Medulla oblongata (tissue), 1 donor: Measurements from ENCODE around the gene VWDE.
"Not testable (repeated sequence)": the region's sequence is repeated elsewhere in the genome, so short reads cannot be mapped to it uniquely, and the experiment has no call there.

Source experiments
- DNase-seq: peaks from one replicate; pipeline ENCODE4 v3.0.0-alpha.2; 2015; ENCODE audit errors: extremely low spot score

VWDE gene

GRCh38 chr7:12401538-12402364 is 1.9 kb downstream of the VWDE start:
- no peak for DNase-seq

- DNase-seq, result no peak
These were observed 5.5 kb downstream of the VWDE start for GRCh38 chr7:12398186-12398585.

- DNase-seq, result no peak
These were observed 6.0 kb downstream of the VWDE start for GRCh38 chr7:12397671-12398070.

- not testable (repeated sequence) for DNase-seq
These were observed 7.0 kb downstream of the VWDE start for GRCh38 chr7:12396670-12397069.

GRCh38 chr7:12391922-12392615 is 11.6 kb downstream of the VWDE start:
- no peak for DNase-seq

- DNase-seq, result peak; percentile 82
These were observed 14.5 kb downstream of the VWDE start for GRCh38 chr7:12389089-12389700.

GRCh38 chr7:12386313-12386740 is 17.3 kb downstream of the VWDE start:
- peak; percentile 6 for DNase-seq

- DNase-seq, result no peak
These were observed 18.3 kb downstream of the VWDE start for GRCh38 chr7:12385364-12385786.

- no peak for DNase-seq
These were observed 20.3 kb downstream of the VWDE start for GRCh38 chr7:12383377-12383776.

GRCh38 chr7:12378389-12378788 is 25.3 kb downstream of the VWDE start:
- DNase-seq, result no peak

- no peak for DNase-seq
These were observed 26.3 kb downstream of the VWDE start for GRCh38 chr7:12377406-12377805.

- DNase-seq, result no peak
These were observed 29.9 kb downstream of the VWDE start for GRCh38 chr7:12373580-12374263.

- DNase-seq, result no peak
These were observed 33.4 kb downstream of the VWDE start for GRCh38 chr7:12370249-12370648.

GRCh38 chr7:12369756-12370155 is 33.9 kb downstream of the VWDE start:
- no peak for DNase-seq

- DNase-seq, result no peak
These were observed 34.6 kb downstream of the VWDE start for GRCh38 chr7:12369072-12369471.

GRCh38 chr7:12360948-12361347 is 42.7 kb downstream of the VWDE start:
- no peak for DNase-seq

- DNase-seq, result no peak
These were observed 45.0 kb downstream of the VWDE start for GRCh38 chr7:12358694-12359093.

- no peak for DNase-seq
These were observed 46.2 kb downstream of the VWDE start for GRCh38 chr7:12357508-12357907.

GRCh38 chr7:12351843-12352242 is 51.8 kb downstream of the VWDE start:
- no peak for DNase-seq

GRCh38 chr7:12350971-12351370 is 52.7 kb downstream of the VWDE start:
- no peak for DNase-seq

GRCh38 chr7:12337095-12337494 is 66.6 kb downstream of the VWDE start:
- no peak for DNase-seq
